ENCODE measurements around the gene ZNF883. TPM values are rescaled to one million over a fixed set of nuclear protein-coding genes. Genes with fewer than 3 reads are reported as not detected.

The ZNF883 gene
- total and polyA plus RNA-seq, 2 experiments from 2014 or later, result 26.8 to 44.4 TPM

GRCh38 chr9:112917987-112918362, 94.0 kb downstream of the ZNF883 start (continued):
- TF ChIP-seq ZNF462 (CRISPR knock-in tag; IDR thresholded peaks at IDR 0.05) (no peak), CTCF (conservative IDR thresholded peaks at IDR 0.05; ENCODE audit: low read depth in 2 of 2) (no peak), ZNF114 (CRISPR knock-in tag; IDR thresholded peaks at IDR 0.05) (no peak), ETS1 (IDR thresholded peaks at IDR 0.05) (no peak)

- no peak overlapping the region for H3K4me3 ChIP-seq
- H3K4me1 Mint-ChIP-seq, result no peaks in the 10 kb centered on the region
- no peaks in the 10 kb centered on the region for H3K79me2 ChIP-seq (replicated peaks; ENCODE audit: insufficient read depth)
- no peak overlapping the region for H2AFZ ChIP-seq
- no peak overlapping the region for H3K4me2 ChIP-seq
- DNase-seq (ENCODE audit: low spot score), result no peak
- H3K4me1 ChIP-seq (ENCODE audit: insufficient read depth), result no peaks in the 10 kb centered on the region
- no peak overlapping the region for H3K4me3 Mint-ChIP-seq
- H3K27ac Mint-ChIP-seq, result no peak overlapping the region
- H3K27ac ChIP-seq (ENCODE audit: low read depth), result no peak overlapping the region
- no peaks in the 10 kb centered on the region for H3K36me3 Mint-ChIP-seq (ENCODE audit: low read depth)
- peaks cover 4% of the 10 kb centered on the region for H3K27me3 Mint-ChIP-seq (ENCODE audit: insufficient read depth, low read depth, poor library complexity)
- H3K9me3 Mint-ChIP-seq, result no peaks in the 10 kb centered on the region
- H3K36me3 ChIP-seq (ENCODE audit: insufficient read depth), result no peaks in the 10 kb centered on the region
- no peak for ATAC-seq
- H3F3A ChIP-seq (replicated peaks; ENCODE audit: low read depth), result no peaks in the 10 kb centered on the region
- H4K20me1 ChIP-seq (replicated peaks; ENCODE audit: insufficient read depth), result no peaks in the 10 kb centered on the region
- H3K27me3 ChIP-seq (ENCODE audit: insufficient read depth), result peaks cover 36% of the 10 kb centered on the region
- H3K9me2 ChIP-seq (ENCODE audit: insufficient read depth), result no peaks in the 10 kb centered on the region
- no peak for TF ChIP-seq CTCF (conservative IDR thresholded peaks at IDR 0.05; ENCODE audit: low read depth in 2 of 2)
- TF ChIP-seq JUNB (IDR thresholded peaks at IDR 0.05; ENCODE audit: unreplicated experiment), result no peak
These were observed 94.7 kb downstream of the ZNF883 start for GRCh38 chr9:112917047-112917986.

Measured in GM23338 (cell line).